RCC 7860 (cell line): Measurements from ENCODE around the gene HSF2BP.
"Not testable (repeated sequence)": the region's sequence is repeated elsewhere in the genome, so short reads cannot be mapped to it uniquely, and the experiment has no call there.

Source experiments
- DNase-seq: peaks from one replicate; pipeline ENCODE4 v3.0.0-alpha.2; 2015; ENCODE audit warnings: low spot score
- FAIRE-seq: peaks from 2 replicates; lab custom pipeline; 2012; peaks lifted over from hg19 to GRCh38; lab: Jason Lieb, UNC

Gene HSF2BP

DNA sequence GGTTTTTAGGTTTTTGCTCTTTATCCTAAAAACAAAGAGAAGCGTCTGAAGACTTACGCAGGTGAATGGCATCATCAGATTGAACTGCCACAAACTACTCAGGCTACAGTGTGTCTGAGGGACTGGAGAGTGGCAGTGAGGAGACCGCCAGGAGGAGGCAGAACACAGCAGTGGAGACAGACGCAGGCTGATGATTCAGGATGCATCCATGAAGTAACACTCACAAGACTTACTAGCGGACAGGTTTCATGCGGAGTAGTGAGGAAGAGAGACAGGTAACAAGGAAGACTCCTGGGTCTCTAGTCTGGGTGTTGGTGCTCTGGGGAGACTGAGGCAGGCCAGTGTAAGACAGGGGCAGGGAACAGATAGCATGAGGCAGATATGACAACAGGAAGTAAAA is 5.7 kb downstream of the HSF2BP start:
- DNase-seq: no peak
- FAIRE-seq: no peak

DNA sequence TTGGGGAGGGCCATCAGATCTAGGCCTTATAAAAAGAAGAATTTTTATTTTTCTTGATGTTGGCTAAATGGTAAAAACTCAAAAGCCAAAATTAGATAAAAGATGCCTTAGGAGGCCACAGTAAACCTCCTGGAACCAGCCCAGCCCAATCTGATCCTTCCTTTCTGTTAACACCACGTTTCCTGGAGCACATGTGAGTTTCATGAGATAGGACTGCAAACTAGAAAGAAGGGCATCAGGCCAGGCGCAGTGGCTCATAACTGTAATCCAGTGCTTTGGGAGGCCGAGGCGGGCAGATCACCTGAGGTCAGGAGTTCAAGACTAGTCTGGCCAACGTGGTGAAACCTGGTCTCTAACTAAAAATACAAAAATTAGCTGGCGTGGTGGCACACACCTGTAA is 6.7 kb downstream of the HSF2BP start:
- FAIRE-seq: no peak

DNA sequence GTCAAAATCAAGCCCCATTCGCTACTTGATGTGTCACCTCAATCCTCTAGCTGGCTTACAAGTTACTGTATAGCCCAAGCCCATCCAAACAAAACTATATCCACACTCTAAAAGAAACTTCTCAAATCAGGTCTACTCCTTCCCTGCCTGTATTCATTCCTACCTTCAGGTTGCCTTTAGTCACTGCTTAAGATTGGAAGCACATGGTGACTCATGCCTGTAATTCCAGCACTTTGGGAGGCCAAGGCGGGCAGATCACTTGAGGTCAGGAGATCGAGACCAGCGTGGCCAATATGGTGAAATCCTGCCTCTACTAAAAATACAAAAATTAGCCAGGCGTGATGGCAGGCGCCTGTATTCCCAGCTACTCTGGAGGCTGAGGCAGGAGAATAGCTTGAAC is 7.4 kb downstream of the HSF2BP start:
- not testable (repeated sequence) for FAIRE-seq

More for the DNA sequence above, 6.7 kb downstream of the HSF2BP start:
- DNase-seq: no peak

DNA sequence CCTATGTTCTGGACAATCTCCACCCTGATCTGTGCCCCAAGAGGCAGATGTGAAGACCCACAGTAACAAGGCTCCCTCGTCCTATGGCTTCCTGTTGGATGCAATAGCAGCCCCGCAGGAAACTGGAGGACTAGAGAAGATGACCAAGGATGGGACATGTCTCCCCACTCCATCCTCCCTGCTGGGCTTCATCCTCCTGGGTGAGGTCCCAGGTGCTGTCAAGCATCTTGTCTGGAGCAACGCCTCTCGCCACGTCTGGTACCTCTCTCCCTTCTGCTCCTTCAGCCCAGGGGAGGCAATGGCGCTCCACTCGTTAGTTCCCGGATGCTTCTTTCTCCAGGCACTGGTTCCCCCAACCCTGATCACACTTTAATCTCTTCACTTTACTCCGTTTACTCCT is 11.1 kb downstream of the HSF2BP start:
- DNase-seq (no peak), FAIRE-seq (no peak)

More for the DNA sequence above, 7.4 kb downstream of the HSF2BP start:
- peak; percentile 24 for DNase-seq

DNA sequence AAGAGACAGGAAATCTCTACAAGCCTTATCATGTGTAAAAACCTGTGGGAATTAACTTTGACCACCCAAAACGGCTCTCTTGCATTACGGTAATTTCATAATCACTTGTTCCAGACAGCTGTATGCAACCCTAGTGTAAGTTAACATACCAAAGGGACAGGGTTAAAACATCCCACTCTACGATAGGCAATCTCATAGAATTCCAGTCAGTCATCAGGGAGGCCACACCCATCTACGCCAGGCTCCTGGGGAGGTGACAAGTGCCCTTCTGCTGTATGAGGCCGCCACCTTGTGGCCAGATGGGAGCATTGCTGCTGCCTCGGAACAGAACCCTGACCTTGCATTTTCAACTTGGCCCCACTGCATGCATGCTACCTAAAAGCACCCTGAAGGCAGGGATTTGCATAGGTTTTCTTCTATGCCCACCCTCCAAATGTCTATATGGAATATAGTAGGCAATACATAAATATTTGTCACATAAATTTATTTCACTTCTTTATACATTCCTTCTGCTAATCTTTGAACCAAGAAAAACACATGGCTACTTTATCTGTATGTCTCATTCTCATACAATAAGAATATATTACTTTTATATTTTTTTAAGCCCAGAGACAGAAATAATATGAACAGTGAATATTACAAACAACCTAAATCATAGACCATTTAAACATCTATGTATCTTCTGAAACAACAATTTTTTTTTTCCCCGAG is 12.6 kb downstream of the HSF2BP start:
- DNase-seq (peak; percentile 94), FAIRE-seq (peak; percentile 87)

DNA sequence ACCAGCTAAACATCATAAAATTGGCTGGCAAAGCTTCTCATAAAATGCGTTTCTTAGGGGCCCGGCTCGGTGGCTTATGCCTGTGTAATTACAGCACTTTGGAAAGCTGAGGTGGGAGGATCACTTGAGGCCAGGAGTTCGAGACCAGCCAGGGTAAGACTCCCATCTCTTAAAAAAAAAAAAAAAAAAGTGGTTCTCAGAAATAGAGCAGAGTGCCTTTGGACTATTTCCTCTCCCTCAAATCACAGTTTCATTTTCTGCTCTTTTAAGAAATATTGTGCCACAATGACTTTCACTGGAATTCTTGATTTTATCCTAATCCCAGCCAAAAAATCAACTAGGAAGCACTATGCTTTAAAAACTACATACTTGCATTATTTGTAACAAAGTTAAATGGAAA is 13.3 kb downstream of the HSF2BP start:
- FAIRE-seq: no peak
- no peak for DNase-seq

DNA sequence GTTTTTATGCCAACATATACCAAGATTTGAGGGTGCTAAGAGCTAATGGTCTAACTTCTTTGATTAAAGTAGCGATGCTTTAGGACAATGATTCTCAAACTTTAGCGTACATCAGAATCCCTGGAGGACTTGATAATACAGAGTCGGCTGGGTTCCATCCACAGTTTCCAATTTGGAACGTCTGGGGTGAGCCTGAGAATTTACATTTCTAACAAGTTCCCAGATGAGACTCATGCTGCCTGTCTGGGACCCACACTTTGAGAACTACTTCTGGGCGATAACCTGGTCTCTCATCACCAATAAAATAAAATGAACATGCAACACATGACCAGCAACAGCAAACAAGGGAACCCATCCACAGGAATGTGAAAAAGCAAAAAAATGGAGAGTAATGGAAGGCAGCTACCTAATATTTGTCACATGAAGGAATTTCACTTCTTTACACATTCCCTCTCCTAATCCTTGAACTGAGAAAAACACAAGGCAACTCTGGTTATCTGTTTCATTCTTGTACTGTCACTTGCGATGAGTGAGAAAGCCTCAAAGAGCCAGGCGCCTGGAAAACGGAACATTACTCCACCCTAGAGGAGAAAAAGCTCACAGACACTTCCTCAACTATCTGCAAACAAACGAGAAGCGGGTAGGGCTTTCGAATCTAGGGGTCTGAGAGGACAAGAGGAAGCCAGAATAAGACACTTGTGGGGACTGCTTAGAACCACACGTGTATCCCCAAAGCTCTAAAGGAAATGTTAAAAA is 14.0 kb downstream of the HSF2BP start:
- DNase-seq (peak; percentile 87), FAIRE-seq (peak; percentile 93)

DNA sequence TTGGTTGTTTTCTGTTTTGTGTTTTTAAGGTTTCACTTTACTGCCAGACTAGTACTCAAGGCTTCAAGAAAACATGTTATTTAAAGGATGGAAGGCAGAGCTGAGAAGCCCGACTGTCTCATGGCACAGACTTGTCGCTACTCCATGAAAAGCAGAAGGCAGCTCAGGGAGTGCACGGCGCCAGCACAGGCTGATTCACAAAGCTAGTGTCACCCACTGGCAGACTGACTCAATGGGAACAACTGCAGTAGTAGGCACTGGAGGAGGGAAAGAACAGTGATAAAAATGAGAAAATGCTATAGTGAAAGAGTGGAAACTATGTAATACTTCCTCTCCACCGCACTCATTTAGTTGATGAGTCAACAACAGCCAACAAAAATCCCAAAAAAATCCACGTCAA is 14.7 kb downstream of the HSF2BP start:
- DNase-seq: peak; percentile 89
- peak; percentile 83 for FAIRE-seq

DNA sequence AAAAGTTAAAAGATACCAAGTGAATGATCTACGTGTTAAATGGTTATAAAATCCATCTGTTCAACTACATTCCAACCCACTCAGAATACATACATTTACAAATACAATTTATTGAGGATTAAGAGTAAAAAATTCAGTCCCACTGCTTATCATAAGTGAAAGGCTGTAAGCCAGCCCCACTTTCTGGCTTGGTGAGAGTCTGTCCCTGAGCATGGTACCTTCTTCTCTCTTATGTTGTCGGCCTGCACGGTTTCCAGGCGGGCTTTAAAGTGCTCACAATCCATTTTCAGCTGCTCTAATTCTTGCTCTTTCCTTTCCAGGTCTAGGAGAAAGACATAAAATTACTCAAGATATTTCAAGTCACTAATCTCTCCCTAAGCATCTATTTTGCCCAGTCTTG is 15.2 kb downstream of the HSF2BP start:
- no peak for FAIRE-seq
- DNase-seq: no peak

DNA sequence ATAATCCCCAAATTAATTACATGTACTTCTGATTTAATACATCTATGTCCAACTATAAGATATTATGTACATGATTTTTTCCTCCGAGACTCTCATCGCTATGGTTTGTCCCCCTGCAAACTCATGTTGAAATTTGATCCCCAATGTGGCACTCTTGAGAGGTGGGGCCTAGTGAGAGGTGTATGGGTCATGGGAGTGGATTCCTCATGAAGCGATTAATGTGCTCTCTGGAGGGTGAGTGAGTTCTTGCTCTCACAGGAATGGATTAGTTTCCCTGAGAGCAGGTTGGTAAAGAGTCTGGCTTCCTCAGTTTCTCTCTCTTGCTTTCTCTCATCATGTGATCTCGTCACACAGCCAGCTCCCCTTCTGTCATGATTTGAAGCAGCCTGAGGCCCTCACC is 16.1 kb downstream of the HSF2BP start:
- DNase-seq: no peak
- no peak for FAIRE-seq

DNA sequence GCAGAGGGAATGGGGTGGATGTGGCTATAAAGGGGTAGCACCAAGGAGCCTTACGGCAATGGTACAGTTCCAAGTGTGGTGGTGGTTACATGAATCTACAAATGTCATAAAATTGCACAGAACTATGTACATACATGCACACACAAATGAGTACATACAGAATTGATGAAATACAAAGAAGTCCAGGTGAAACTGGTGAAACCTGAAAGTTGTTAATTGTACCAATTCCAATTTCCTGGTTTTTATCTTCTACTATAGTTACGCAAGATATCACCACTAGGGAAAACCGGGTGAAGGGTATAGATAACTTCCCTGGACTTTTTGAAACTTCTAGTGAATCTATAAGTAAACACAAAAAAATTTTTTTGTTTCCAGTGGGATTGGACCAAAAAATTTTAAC is 18.9 kb downstream of the HSF2BP start:
- DNase-seq: no peak
- no peak for FAIRE-seq

DNA sequence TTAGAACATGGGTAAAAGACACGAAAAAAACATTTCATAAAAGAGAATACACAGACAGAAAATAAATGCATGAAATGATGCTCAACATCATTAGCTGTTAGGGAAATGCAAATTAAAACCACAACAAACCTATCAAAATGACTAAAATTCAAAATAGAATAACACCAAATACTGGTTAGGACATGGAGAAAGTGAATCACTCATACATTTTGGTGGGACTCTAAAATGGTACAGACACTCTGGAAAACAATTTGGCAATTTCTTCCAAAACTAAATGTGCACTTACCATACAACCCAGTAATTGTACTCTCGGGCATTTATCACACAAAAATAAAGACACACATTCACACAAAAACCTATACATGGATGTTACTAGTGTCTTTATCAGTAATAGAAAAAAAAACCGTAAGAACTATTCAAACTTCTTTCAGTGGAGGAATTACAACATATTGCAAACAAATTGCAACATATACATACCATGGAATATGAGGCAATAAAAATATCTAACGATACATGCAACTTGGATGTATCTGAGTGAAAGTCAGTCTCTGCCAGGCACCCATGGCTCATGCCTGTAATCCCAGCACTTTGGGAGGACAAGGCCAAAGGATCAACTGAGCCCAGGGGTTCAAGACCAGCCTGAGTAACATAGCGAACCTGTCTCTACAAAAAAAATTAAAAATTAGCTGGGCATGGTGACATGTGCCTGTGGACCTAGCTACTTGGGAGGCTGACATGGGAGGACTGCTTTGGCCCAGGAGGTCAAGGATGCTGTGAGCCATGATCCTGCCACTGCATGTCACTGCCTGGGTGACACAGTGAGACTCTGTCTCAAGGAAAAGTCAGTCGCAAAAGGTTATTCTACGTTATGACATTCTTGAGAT is 19.6 kb downstream of the HSF2BP start:
- FAIRE-seq (no peak), DNase-seq (no peak)

DNA sequence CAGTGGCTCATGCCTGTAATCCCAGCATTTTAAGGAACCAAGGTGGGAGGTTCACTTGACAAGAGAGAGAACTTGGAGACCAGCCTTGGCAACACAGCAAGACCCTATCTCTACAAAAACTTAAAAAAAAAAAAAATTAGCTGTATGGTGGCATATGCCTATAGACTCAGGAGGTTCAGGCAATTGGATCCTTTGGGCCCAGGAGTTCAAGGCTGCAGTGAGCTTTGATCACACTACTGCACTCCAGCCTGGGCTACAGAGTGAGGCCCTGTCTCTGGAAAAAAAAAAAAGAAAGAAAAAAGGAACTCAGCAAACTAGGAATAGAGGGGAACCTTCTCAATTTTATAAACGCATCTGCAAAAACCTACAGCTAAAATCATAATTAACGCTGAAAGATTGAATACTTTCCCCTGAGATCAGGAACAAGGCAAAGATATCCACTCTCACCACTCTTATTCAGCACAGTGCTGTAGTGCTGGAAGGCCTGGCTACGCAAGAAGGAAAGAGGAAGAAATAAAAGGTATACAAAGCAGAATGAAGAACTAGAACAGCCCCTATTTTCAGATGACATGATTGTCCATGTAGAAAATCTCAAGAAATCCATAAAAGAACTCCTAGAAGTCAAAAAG is 21.6 kb downstream of the HSF2BP start:
- DNase-seq (no peak), FAIRE-seq (no peak)

DNA sequence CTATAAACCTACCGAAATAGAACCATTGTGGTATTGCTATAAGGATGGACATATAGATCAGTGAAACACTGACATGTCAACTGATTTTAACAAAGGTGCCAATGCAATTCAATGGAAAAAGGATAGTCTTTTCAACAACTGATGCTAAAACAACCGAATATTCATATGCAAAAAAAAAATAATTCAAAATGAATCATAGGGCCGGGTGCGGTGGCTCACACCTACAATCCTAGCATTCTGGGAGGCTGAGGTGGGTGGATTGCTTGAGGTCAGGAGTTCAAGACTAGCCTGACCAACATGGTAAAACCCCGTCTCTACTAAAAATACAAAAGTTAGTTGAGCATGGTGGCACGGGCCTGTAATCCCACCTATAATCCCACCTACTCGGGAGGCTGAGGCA is 23.9 kb downstream of the HSF2BP start:
- FAIRE-seq: no peak
- DNase-seq: no peak

DNA sequence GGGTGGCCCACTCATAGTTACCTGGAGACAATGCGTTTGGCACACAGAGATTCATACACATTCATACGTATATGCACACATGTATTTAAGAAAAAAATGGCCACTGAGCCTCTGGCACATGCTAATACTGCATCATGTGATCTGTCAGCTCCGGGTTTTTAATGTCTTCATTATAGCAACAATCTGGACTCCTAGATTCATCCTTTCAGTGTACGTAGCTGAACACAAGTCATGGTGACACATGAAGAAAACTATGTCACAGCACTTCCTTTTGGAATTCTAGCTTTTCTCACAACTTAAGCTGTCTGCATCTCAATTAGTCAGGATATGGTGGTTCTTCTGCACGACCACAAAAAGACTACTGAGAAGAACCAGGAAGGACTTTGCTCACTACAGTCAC is 24.7 kb downstream of the HSF2BP start:
- FAIRE-seq (peak; percentile 46), DNase-seq (peak; percentile 88)

DNA sequence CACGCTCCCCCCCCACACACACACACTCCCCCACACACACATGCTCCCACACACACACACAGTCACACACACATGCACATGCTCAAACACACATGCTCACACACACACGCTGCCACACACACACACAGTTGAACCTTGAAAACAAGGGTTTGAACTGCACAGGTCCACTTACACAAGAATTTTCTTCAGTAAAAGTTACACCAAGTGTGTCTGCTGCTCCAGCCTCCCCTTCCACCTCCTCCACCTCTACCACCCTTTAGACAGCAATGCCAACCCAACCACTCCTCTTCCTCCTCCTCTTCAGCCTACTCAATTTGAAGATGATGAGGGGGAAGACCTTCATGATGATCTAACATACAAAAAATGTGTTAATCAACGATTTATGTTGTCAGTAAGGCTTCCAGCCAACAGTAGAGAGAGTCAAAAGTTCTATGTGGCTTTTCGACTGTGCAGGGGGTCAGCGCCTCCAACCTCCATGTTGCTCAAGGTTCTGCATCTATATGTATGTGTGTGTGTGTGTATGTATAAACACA is 26.8 kb downstream of the HSF2BP start:
- peak; percentile 28 for FAIRE-seq
- peak; percentile 77 for DNase-seq

DNA sequence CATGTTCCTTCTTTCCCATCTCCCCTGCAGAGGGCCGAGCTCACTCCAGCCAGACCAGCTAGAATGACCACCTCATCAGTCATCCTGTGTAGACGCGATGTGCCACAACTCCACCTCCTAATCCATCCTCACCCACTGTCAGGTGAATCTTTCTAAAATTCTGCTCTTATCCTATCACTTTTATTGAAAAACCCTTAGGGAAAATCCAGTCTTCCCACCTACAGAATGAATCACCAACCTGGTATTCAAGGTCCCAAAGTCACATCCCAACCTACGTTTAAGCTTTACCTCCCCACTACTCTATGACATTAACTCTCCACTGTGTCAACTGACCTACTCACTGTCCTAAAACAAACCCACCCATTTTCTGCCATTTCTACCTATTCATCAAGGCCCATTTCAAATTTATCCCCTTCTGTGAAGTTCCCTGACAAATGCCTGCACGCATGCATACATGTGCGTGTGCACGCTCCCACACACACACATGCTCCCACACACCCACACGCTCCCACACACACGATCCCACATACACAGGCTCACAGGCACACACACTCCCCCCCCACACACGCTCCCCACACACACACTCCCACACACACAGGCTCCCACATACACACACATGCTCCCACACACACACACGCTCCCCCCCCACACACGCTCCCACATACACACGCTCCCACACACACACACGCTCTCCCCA is 27.7 kb downstream of the HSF2BP start:
- peak; percentile 60 for DNase-seq
- no peak for FAIRE-seq

DNA sequence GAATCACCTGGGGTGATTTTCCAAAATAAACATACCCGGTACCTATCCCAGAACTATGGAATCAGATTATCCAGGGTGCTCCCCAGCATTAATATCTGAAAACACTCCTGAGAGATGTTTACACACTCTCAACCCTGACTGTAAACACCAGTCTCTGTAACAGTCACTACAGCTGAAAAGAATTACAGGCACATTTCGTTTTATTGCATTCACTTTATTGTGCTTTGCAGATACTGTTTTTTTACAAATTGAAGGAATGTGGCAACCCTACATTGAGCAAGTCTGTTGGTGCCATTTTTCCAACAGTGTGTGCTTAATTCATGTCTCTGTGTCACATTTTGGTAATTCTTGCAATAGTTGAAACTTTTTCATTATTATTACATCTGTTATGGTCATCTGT is 31.8 kb downstream of the HSF2BP start:
- DNase-seq: no peak

DNA sequence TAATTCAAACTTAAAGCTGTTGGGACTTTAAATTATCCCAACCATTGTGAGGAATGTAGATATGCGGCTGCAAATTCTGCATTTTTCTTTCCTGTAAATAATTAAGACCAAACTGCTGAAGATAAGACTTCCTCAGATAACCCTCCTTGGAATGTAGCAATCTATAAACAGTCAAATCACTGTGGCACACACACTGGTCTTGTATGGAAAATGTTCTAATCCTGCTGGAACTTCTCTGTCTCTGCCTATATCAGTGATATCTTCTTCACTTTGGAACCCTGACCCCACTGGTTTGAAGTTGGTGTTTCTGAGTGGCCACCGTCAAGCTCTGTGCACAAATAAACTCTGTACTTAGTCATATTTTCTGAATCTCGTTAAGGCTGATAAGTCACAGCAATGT is 32.9 kb downstream of the HSF2BP start:
- DNase-seq: no peak

More for the DNA sequence above, 31.8 kb downstream of the HSF2BP start:
- no peak for FAIRE-seq

DNA sequence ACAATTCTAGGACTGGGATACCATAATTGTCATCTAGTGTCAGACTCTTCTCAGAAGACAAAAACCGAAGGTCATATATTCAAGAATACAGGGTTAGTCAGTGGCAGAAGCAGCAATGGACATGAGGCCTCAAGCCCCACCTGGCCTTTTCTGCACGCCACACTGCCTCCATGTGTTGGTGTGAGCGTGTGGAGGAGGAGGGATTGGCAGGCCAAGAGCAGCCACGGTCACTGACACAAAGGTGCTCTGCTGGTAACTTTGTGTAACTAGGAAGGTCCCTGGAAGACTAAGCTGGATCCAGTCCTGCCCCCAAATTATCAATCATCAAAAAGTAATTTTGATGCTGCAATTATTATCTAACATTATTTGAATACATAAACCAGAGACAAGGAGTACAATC is 34.9 kb downstream of the HSF2BP start:
- DNase-seq (no peak), FAIRE-seq (no peak)

More for the DNA sequence above, 32.9 kb downstream of the HSF2BP start:
- FAIRE-seq: no peak
